NT2/D1 (cell line): ENCODE data around the gene IAH1.

Experiments used
- SUZ12 ChIP-seq: IDR thresholded peaks from 2 replicates; pipeline ENCODE4 v1.6.1; 2011; ENCODE audit not compliant: insufficient read length, insufficient read depth; ENCODE audit errors: extremely low read depth
- ZNF274 ChIP-seq: IDR thresholded peaks from 2 replicates; pipeline ENCODE4 v1.6.1; 2011; ENCODE audit warnings: mild to moderate bottlenecking, low read depth, low read length

DNA sequence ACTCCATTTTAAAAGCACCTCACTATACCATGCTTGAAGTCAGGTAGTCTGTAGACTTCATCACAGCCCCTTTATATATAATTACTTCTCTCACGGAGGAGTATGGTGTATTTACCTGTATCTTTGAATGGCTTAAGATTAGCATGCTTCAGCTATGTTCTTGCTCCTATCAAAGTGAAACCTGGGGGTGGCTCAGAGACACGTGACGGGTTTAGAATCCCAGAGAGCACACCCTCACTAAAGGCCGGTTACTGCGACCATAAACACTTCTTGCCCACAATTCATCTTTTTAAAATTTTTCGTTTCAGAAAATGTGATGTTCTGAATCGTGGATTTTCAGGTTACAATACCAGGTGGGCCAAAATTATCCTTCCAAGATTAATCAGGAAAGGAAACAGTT is 3.6 kb downstream of the IAH1 start:
- TF ChIP-seq SUZ12 (no peak), ZNF274 (no peak)
